Colonic mucosa (tissue), 4 donors: Measurements from ENCODE around the gene NOP56. TPM values are rescaled to one million over a fixed set of nuclear protein-coding genes. Genes with fewer than 3 reads are reported as not detected.

ENCODE experiments used
- DNase-seq: peaks from one replicate; pipeline ENCODE4 v3.0.0-alpha.2; 2020
- H3K27ac ChIP-seq: fragments of 200-600 bp; one replicate; pipeline ENCODE4 v1.8.0; 2021
- H3K27me3 ChIP-seq: fragments of 200-600 bp; one replicate; pipeline ENCODE4 v1.8.0; 2021
- H3K36me3 ChIP-seq: fragments of 200-600 bp; one replicate; pipeline ENCODE4 v1.8.0; 2021
- H3K4me1 ChIP-seq: fragments of 200-600 bp; one replicate; pipeline ENCODE4 v1.8.0; 2021; ENCODE audit warnings: mild to moderate bottlenecking
- H3K4me3 ChIP-seq: fragments of 200-600 bp; one replicate; pipeline ENCODE4 v1.8.0; 2021
- H3K9ac ChIP-seq, 2 donors: one replicate each; pipeline ENCODE4 v1.7.0; 2013; ENCODE audit warnings: control low read depth in 2 of 2, low read depth in 2 of 2, low read length in 2 of 2
- H3K9me3 ChIP-seq: fragments of 200-600 bp; one replicate; pipeline ENCODE4 v1.8.0; 2021
- CTCF ChIP-seq: fragments of 200-600 bp; IDR thresholded peaks from one replicate; pipeline ENCODE4 v1.8.0; 2022; ENCODE audit warnings: antibody characterized with exemption, mild to moderate bottlenecking
- intact Hi-C: fragments of 100-400 bp; cut with DNase I; formaldehyde crosslinking; loops from one replicate; pipeline ENCODE4 v1.14.1; 2022
- microRNA-seq: library from miRNA; unstranded; fragments of <30 nt; microRNA quantifications from one replicate; pipeline ENCODE4, GENCODE V29; 2019
- total RNA-seq, 2 donors: library from RNA; stranded (reverse); fragmentation: NEBNext Ultra II Directional in 1 of 2; extraction: Animal tissue kit (Norgen Biotek cat#: 25700) in 1 of 2; gene quantifications; one replicate each; pipeline ENCODE4 v1.2.1, GENCODE V29; 2021
- donor health status: healthy.
- donor health status: DM: no; HTN: no; CAD: no.
- donor health status: DM: no; HTN: no; CAD: no.

Gene NOP56
- total RNA-seq, 2 donors from 2014 or later = 66.3 to 186 TPM

GRCh38 chr20:2705931-2706645, 53.7 kb downstream of the NOP56 start:
- intact Hi-C loops = no loop called here
- no peaks in the 10 kb centered on the region for H3K36me3 ChIP-seq
- H3K9ac ChIP-seq = no peak overlapping the region
- H3K9me3 ChIP-seq = no peaks in the 10 kb centered on the region
- no peaks in the 10 kb centered on the region for H3K27me3 ChIP-seq
- no peak overlapping the region for H3K27ac ChIP-seq
- H3K4me3 ChIP-seq = no peak overlapping the region
- no peak for TF ChIP-seq CTCF
- no peak for DNase-seq
- H3K4me1 ChIP-seq = no peaks in the 10 kb centered on the region

GRCh38 chr20:2706688-2707352, 54.4 kb downstream of the NOP56 start:
- no peak for DNase-seq
- H3K4me1 ChIP-seq = no peaks in the 10 kb centered on the region
- no peaks in the 10 kb centered on the region for H3K36me3 ChIP-seq
- H3K27me3 ChIP-seq = no peaks in the 10 kb centered on the region
- H3K9ac ChIP-seq = no peak overlapping the region
- H3K27ac ChIP-seq = no peak overlapping the region
- intact Hi-C loops = no loop called here
- no peaks in the 10 kb centered on the region for H3K9me3 ChIP-seq
- H3K4me3 ChIP-seq = no peak overlapping the region
- no peak for TF ChIP-seq CTCF

GRCh38 chr20:2707353-2708072, 55.1 kb downstream of the NOP56 start:
- no peaks in the 10 kb centered on the region for H3K9me3 ChIP-seq
- no peak overlapping the region for H3K9ac ChIP-seq
- H3K4me1 ChIP-seq = no peaks in the 10 kb centered on the region
- no peaks in the 10 kb centered on the region for H3K27me3 ChIP-seq
- DNase-seq = no peak
- TF ChIP-seq CTCF = no peak
- intact Hi-C loops = no loop called here
- H3K36me3 ChIP-seq = no peaks in the 10 kb centered on the region
- no peak overlapping the region for H3K4me3 ChIP-seq
- H3K27ac ChIP-seq = no peak overlapping the region

Small RNA genes lying within 50 kb of the gene (microRNA-seq; reads per million reads assigned to microRNA genes)
- gene MIR1292 = 18.2 reads per million, percentile 26 among the genes with 10 or more reads in this experiment

Other genes starting within 250 kb of the NOP56 start
- gene SNRPB, start 181.8 kb upstream of the NOP56 start, total RNA-seq = 100 to 1,000 TPM; 150 to 311 TPM
- gene ZNF343, start 143.7 kb upstream of the NOP56 start, total RNA-seq = 1 to 10 TPM; 6.5 to 8.5 TPM
- under 1 TPM in 1 of 2 donors, not detected in 1; 0.25 TPM for gene TMC2, start 116.1 kb upstream of the NOP56 start, total RNA-seq
- 100 to 1,000 TPM; 117 to 140 TPM for gene IDH3B, start 11.6 kb downstream of the NOP56 start, total RNA-seq
- gene EBF4, start 40.1 kb downstream of the NOP56 start, total RNA-seq = 1 to 10 TPM; 2.0 to 7.5 TPM
- 1 to 10 TPM in 1 of 2 donors, under 1 TPM in 1; 0.98 to 1.1 TPM for gene CPXM1, start 148.0 kb downstream of the NOP56 start, total RNA-seq
- gene C20orf141, start 162.4 kb downstream of the NOP56 start, total RNA-seq = not detected
- not detected for gene TMEM239, start 163.7 kb downstream of the NOP56 start, total RNA-seq
- gene PCED1A, start 188.0 kb downstream of the NOP56 start, total RNA-seq = 10 to 100 TPM; 21.7 to 24.8 TPM
- 10 to 100 TPM; 35.7 to 40.5 TPM for gene VPS16, start 188.1 kb downstream of the NOP56 start, total RNA-seq
- 10 to 100 TPM; 30.3 to 55.2 TPM for gene PTPRA, start 220.8 kb downstream of the NOP56 start, total RNA-seq